PC-3 (cell line): ENCODE measurements around the gene SEMA3D.

Experiments
- EZH2phosphoT487 ChIP-seq: fragments of 300-600 bp; sonication (generic); IDR thresholded peaks from 2 replicates; pipeline ENCODE4 v1.6.1; 2018; ENCODE audit warnings: mild to moderate bottlenecking, antibody characterized with exemption, low read length, borderline replicate concordance
- TF ChIP-seq, protein P1 (sequence below): fragments of 300-600 bp; sonication (generic); conservative IDR thresholded peaks from 2 replicates; pipeline ENCODE4 v1.5.1; 2017; ENCODE audit warnings: antibody characterized with exemption, low read depth, mild to moderate bottlenecking, low read length

DNA sequence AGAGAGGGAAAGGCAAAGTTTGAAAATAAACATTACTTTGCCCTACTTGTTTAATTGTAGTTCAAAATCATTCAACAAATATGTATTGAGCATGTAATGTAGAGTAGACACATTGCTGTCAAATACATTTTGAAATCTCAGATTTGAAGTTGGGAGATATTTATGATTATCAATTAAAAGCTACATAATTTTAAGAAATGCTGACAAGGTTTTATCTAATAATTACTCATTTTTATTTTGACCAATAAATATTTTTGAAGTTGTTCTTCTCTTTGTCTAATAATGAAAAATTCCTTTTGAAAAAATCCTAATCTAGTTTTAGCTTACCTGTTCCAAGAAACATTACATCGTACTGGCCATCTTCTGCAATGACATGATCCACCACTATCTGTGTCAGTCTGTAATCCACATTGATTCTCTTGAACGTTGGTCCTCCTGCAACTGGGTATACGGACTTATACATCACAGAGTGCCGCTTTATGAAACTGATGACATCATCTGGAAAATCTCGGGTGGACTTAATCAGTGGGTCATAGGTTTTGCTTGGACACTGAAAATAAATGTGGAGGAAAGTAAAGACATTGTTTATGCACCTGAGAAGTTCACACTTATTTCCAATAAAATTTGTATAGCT is 164.7 kb downstream of the SEMA3D start:
- TF ChIP-seq, protein P1, sequence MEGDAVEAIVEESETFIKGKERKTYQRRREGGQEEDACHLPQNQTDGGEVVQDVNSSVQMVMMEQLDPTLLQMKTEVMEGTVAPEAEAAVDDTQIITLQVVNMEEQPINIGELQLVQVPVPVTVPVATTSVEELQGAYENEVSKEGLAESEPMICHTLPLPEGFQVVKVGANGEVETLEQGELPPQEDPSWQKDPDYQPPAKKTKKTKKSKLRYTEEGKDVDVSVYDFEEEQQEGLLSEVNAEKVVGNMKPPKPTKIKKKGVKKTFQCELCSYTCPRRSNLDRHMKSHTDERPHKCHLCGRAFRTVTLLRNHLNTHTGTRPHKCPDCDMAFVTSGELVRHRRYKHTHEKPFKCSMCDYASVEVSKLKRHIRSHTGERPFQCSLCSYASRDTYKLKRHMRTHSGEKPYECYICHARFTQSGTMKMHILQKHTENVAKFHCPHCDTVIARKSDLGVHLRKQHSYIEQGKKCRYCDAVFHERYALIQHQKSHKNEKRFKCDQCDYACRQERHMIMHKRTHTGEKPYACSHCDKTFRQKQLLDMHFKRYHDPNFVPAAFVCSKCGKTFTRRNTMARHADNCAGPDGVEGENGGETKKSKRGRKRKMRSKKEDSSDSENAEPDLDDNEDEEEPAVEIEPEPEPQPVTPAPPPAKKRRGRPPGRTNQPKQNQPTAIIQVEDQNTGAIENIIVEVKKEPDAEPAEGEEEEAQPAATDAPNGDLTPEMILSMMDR, result no peak
- TF ChIP-seq EZH2phosphoT487, result no peak
